Measurements from ENCODE around the gene CAPZA2. TPM values are rescaled to one million over a fixed set of nuclear protein-coding genes. Genes with fewer than 3 reads are reported as not detected.

Gene CAPZA2
- total and polyA plus RNA-seq, 9 of the 15 experiments (the other 6 are each of a cell fraction or from before 2014, with no cell fraction given), result 67.0 to 524 (median 176) TPM

DNA sequence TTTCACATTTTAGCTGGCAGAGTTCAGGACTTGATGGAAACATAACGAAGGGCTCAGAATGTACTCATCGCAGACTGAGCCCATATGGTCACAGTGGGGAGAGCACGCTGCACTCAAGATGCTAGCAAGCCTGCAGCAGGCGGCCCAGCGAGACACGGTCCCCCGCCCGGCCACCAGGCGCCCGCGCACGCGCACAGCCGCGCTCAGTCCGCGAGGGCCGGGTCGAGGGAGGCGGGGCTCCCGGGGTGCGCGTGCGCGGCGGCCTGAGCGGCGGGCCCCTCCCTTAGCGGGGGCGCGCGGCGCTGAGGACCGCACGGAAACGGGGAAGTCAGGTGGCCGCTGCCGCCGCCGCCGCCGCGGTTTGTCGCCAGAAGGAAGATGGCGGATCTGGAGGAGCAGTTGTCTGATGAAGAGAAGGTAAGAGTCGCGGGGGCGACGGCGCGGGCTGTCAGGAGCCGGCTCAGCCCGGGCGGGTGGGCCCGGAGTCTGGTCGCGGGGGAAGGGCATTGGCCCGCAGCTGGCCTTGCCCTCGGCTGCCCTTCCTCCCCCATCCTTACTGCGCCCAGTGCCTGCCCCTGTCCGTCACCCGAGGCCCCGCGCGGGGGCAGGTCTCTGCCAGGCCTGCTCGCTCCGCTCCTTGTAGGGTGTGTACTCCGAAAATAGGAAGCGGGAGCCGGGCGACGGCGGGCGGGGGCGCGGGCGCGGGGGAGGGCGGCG is at the start of gene CAPZA2 (continued):
- TF ChIP-seq, protein P1, sequence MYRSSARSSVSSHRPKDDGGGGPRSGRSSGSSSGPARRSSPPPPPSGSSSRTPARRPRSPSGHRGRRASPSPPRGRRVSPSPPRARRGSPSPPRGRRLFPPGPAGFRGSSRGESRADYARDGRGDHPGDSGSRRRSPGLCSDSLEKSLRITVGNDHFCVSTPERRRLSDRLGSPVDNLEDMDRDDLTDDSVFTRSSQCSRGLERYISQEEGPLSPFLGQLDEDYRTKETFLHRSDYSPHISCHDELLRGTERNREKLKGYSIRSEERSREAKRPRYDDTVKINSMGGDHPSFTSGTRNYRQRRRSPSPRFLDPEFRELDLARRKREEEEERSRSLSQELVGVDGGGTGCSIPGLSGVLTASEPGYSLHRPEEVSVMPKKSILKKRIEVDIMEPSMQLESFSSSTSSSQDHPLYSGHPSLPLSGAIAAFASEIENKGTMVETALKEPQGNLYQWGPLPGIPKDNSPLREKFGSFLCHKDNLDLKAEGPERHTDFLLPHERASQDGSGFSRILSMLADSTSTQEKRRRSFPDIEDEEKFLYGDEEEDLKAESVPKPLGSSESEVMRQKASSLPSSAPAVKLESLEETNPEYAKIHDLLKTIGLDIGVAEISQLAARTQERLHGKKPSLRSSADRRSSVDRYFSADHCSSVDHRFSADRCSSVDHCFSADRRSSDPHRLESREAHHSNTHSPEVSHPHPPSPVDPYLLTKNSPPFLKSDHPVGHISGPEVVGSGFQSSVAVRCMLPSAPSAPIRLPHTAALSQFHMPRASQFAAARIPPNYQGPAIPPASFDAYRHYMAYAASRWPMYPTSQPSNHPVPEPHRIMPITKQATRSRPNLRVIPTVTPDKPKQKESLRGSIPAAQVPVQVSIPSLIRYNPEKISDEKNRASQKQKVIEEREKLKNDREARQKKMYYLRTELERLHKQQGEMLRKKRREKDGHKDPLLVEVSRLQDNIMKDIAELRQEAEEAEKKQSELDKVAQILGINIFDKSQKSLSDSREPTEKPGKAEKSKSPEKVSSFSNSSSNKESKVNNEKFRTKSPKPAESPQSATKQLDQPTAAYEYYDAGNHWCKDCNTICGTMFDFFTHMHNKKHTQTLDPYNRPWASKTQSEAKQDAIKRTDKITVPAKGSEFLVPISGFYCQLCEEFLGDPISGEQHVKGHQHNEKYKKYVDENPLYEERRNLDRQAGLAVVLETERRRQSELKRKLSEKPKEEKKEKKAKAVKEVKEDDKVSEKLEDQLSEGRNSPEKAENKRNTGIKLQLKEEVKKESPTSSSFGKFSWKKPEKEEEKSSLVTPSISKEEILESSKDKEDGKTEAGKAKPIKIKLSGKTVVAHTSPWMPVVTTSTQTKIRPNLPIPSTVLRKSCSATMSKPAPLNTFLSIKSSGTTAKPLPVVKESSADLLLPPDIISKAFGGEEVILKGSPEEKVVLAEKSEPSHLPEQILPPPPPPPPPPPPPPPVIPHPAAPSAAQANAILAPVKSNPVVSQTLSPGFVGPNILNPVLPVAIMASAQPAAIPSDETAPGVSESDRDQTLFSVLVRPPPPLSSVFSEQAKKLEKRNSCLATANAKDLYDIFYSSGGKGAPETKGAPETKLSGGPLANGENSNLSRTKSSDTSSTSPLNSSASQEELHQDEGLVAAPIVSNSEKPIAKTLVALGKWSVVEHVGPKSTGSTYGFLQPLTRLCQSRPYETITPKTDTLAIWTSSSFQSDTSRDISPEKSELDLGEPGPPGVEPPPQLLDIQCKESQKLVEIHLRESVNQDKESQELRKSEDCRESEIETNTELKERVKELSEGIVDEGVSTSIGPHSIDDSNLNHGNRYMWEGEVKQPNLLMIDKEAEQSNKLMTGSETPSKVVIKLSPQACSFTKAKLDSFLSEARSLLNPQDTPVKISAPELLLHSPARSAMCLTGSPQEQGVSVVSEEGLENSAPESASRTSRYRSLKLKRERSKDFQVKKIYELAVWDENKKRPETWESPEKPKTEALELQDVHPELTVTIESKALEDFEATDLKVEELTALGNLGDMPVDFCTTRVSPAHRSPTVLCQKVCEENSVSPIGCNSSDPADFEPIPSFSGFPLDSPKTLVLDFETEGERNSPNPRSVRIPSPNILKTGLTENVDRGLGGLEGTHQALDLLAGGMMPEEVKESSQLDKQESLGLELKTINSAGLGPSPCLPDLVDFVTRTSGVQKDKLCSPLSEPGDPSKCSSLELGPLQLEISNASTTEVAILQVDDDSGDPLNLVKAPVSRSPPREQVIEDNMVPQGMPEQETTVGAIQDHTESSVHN (IDR thresholded peaks at IDR 0.05; ENCODE audit: borderline replicate concordance in 1 of 2, low read depth in 1 of 2), result no peak
- TF ChIP-seq TARDBP (IDR thresholded peaks at IDR 0.05) (0 out of 2 replicates have a peak, but pooled peaks have one; percentile 38), ARID2 (IDR thresholded peaks at IDR 0.05) (no peak), TAF7 (tag; IDR thresholded peaks at IDR 0.05) (peak; percentile 97), ZNF140 (CRISPR knock-in tag; IDR thresholded peaks at IDR 0.05) (no peak), ZNF184 (CRISPR knock-in tag; IDR thresholded peaks at IDR 0.05) (no peak), FOXA3 (CRISPR knock-in tag; conservative IDR thresholded peaks at IDR 0.05 in 1 of 2, IDR thresholded peaks at IDR 0.05 in 1 of 2) (no peak), SMAD2 (IDR thresholded peaks at IDR 0.05; ENCODE audit: low read depth, low read length) (no peak), ZNF77 (CRISPR knock-in tag; IDR thresholded peaks at IDR 0.05) (no peak), HMG20A (CRISPR knock-in tag; conservative IDR thresholded peaks at IDR 0.05) (no peak), HMGXB4 (CRISPR knock-in tag; IDR thresholded peaks at IDR 0.05) (no peak), SAFB2 (IDR thresholded peaks at IDR 0.05; ENCODE audit: borderline replicate concordance, low read depth, low read length, severe bottlenecking) (no peak), ZNF282 (CRISPR knock-in tag; IDR thresholded peaks at IDR 0.05) (no peak), ZNF766 (CRISPR knock-in tag; conservative IDR thresholded peaks at IDR 0.05) (peak; percentile 87; the same call in 1 of the 2 replicates), ZBTB7A (IDR thresholded peaks at IDR 0.05; ENCODE audit: borderline replicate concordance, control insufficient read depth, low read depth, low read length) (no peak)
- TF ChIP-seq, protein P2, sequence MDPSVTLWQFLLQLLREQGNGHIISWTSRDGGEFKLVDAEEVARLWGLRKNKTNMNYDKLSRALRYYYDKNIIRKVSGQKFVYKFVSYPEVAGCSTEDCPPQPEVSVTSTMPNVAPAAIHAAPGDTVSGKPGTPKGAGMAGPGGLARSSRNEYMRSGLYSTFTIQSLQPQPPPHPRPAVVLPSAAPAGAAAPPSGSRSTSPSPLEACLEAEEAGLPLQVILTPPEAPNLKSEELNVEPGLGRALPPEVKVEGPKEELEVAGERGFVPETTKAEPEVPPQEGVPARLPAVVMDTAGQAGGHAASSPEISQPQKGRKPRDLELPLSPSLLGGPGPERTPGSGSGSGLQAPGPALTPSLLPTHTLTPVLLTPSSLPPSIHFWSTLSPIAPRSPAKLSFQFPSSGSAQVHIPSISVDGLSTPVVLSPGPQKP (CRISPR knock-in tag; IDR thresholded peaks at IDR 0.05), result no peak

Data from K562 (cell line).